ENCODE measurements around the gene CEP68.
"Not testable (repeated sequence)": the region's sequence is repeated elsewhere in the genome, so short reads cannot be mapped to it uniquely, and the experiment has no call there.

The CEP68 gene

DNA sequence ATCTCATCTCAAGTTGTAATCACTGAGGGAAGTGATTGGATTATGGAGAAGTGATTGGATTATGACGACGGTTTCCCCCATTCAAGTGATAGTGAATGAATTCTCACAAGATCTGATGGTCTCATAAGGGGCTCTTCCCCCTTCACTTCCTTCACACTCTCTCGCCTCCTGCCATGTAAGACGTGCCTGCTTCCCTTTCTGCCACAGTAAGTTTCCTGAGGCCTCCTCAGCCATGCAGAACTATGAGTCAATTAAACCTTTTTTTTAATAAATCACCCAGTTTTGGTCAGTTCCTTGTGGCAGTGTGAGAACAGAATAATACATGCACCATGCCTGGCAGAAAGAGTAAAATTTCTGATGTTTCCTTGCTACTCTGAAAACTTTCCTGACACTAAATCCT, 36.6 kb downstream of the CEP68 start:
- no peak for DNase-seq

DNA sequence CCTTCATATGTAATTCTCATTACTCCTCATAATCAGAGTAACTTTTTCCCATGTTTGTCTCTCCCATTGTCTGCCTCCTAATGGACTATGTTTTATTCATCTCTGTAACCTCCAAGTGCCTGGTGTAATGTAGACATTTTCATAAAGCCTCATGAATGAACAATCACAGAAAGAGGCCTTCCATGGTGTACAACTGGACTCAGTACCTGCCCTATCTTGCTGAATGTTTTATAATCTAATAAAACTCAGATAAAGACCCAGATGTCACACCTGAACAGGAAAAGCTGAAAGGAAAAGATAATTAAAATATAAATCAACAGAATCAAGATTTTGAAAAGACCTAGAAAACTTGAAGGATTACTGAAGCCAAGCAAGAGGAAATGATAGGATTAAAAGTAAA, 37.0 kb downstream of the CEP68 start:
- DNase-seq = no peak

DNA sequence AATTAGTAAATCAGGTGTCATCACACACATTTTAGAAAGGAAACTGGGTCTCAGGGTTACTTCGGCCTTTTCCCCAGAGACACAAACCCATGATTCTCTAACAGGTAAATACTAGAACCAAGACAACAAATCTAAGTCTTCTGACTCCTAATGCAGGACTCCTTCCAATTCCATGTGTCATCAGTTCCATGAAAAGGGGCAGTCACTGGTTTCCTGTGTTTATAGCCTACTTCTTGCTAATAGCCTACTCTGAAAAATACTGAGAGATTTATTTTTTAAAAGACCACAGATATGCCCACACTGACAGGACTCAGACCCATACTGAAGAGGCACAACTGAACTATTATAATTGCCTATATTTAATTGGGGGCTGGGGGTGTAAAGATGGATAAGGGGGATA, 40.7 kb downstream of the CEP68 start:
- no peak for DNase-seq

DNA sequence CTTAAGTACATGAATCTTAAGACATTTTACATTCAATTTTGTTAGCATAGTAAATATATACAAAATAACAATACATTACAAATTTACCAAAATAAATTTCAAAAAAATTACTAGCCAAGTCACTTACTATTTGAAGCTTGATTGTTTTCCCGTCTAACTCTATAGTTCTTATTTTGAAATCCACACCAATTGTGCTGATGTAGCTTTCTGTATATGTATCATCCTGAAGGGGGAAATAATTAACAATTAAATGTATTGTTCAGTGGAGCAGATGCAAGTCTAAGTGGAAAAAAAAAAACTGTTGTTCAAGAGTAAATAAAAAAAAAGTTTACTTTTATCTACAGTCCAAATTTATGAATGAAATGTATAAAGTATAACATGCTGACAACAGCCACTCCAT, 41.6 kb downstream of the CEP68 start:
- no peak for DNase-seq

DNA sequence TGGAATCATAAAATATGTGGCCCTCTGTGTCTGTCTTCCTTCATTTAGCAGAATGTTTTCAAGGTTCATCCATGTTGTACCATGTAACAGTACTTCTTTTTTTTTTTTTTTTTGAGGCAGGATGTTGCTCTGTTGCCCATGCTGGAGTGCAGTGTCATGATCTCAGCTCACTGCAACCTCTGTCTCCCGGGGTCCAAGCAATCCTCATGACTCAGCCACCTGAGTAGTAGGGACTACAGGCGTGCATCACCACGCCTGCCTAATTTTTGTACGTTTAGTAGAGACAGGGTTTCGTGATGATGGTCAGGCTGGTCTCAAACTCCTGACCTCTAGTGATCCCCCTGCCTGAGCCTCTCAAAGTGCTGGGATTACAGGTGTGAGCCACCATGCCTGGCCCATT, 42.5 kb downstream of the CEP68 start:
- DNase-seq = no peak

DNA sequence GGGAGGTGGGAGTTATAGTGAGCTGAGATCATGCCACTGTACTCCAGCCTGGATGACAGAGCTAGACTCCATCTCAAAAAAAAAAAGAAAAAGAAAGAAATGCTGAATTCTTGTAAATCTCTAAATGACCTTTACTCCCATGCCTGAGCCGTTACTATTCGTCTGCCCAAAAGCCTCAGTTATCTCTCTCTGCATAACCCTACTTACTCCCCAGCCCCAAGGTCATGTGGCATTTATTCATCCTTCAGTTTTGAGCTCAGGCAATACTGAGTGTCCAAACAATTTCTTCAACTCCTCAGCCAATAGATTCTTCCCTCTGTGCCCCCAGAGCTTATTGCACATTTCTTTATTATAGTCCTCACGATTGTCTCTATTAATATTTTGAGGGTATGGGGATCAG, 44.9 kb downstream of the CEP68 start:
- DNase-seq = no peak

DNA sequence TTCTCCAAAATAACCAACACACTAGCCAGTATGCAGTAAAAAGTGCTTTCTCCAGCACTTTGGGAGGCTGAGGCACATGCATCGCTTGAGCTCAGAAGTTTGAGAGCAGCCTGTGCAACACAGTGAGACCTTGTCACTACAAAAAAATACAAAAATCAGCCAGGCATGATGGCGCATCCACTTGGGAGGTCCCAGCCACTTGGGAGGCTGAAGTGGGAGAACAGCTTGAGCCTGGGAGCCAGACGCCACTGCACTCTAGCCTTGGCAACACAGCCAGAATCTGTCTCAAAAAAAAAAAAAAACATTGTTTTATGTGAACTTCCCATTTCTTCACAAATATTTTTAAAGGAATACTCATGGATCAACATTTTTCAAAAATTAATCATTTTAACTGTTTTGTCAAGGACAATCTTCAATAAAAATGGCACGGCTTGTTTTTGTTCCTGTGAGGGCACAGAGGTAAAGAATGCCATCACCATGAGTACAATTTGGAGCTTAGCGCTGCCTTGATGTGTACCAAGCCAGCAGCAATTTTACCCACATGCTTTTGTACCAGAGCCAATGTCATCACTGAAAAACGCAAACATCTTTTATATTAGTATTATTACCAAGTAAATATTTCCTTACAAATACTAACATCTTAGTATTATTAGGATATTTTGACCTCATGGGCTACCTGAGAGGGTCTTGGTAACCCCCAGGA, 46.9 kb downstream of the CEP68 start:
- DNase-seq = no peak

DNA sequence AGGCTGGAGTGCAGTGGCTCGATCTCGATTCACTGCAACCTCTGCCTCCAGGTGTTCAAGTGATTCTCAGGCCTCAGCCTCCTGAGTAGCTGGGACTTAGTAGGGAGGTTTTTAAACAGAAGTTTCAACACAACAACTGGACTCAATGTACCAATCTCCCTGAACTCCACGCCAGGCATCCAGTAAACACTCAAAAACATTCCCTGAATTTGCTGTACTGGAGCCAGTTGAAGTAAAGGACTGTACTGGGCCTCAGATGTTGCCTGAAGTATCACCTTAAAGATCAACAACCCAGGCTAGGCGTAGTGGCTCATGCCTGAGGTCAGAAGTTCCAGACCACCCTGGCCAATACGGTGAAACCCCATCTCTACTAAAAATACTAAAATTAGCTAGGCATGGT, 51.3 kb downstream of the CEP68 start:
- no peak for DNase-seq

DNA sequence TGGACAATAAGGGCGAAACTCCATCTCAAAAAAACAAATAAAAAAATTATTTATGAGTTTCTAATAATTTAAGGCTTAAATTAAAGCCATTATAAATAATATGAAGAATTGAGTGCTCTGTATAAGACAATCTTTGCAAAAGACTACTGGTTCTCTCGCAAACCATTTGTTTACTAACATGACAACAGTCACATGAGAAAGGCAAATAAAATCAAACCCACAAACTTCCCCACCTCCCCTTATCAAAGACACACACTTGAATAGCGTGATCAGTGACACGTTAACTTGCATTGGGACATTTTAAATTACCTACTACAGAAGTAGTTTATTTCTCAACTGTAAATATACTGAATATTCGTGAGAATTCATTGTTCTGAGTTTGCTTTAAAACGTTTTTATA, 52.6 kb downstream of the CEP68 start:
- DNase-seq = no peak

DNA sequence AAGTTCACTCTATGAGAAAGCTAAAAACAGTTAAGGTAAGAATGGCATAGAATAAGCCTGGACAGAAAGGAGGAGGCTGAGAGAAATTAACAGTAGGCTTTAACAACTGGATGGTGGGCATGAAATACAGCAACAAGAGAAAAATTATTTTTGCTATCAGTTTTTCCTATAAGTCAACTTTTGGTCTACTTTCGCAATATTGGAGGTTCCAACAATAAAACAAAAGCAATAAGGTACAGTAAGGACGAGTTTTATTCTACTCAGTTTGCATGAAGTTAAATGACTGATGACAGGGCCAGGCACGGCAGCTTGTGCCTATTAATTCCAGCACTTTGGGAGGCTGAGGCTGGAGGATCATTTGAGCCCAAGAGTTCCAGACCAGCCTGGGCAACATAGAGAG, 56.4 kb downstream of the CEP68 start:
- DNase-seq = no peak

DNA sequence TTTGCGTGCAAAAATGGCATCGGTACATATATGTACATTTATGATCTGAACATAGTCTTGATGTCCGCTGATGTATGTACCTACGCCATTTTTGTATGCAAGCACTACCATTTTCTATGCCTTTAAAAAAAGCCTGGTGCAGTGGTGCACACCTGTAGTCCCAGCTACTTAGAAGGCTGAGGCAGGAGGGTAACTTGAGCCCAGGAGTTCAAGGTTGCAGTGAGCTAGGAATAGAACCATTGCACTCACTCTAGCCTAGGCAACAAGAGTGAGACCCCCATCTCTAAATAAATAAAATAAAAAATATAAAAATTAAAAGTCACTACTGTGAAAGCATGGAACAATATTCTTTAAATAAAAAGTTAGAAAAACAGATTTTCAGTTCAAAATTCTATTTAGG, 57.0 kb downstream of the CEP68 start:
- no peak for DNase-seq

DNA sequence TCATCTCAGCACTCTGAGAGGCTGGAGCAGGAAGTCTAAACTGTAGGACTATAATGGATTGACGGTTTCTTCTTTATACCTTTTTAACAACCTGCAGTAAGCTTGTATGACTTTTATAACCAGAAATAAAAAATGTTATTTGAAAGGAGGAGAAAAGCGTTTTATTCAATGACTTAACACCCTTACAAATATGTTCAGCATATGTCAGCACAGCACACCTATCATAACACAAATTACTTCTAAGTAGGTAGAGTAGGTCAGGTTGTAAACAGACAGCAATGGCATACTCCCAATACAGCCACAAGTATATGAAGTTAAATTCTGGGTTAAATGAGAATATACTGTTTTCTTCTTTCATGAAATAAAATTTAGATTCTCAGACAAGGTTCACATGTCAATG, 57.6 kb downstream of the CEP68 start:
- no peak for DNase-seq

DNA sequence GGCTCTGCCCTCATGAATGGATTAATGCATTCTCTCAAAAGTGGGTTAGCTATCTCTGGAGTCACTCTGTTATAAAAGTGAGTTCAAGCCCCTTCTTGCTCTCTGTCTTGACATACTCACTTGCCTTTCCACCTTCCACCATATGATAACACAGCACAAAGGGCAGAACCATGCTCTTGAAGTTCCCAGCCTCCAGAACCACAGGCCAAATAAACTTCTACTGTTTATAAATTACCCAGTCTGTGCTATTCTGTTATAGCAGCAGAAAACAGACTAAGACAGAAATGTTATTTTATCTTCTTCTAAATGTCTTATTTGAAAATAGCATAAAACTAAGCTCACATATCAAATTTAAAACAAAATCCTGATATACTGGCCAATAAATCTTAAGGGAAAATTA, 58.7 kb downstream of the CEP68 start:
- no peak for DNase-seq

DNA sequence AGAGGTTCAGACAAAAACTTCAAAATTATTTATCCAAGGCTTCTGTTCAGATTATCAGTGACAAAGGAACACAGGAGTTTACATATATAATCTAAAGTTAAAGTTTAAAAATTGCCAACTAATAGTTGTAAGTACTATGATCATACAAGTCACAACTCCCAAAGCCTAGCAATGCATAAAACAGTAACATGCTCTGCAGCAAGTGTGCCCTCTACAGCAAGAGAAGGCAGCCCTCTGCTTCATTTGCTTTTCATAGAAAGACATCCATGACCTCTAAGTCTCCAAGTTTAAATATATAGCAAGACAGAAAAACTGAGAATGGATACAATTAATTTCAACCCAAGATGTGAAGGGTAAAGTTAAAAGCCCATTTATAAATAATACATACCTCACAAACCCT, 60.4 kb downstream of the CEP68 start:
- DNase-seq = no peak

DNA sequence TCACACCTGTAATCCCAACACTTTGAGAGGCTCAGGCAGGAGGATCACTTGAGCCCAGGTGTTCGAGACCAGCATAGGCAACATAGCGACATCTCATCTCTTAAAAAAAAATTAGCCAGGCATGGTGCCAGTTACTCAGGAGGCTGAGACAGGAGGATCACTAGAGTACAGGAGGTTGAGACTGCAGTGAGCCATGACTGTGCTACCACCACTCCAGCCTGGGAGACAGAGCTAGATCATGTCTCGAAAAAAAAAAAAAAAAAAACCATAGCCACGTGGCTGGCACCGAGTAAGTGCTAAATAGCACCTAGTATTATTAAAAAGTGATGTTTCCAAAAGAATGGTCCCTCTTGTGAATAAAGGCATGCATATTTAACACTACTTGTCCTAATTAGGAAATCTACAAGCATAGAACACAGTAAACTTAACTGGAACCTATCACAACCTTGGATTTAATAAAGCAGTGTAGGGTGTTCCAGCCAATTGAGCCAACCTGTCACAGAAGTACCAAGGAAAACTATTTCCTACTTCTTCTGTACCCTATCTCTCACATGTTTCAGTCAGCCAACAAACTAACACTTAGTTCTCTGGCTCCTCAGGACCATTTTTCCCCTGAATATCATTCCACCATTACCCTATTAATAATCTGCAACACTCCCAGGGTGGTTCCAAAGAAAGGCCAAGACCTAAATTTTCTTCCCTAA, 64.9 kb downstream of the CEP68 start:
- no peak for DNase-seq

DNA sequence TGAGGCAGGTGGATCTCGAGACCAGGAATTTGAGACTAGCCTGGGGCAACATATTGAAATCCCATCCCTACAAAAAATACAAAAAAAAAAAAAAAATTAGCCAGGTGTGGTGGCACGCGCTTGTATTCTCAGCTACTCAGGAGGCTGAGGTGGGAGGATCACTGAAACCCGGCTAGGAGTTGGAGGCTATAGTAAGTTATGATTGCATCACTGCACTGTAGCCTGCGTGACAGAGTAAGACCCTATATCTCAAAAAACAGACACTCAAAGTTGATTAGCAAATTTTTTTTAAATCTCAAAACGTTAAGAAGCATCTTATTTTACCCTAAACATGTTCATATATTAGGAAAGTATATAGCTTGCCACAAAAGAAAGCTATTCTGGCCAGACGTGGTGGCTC, 66.1 kb downstream of the CEP68 start:
- no peak for DNase-seq

DNA sequence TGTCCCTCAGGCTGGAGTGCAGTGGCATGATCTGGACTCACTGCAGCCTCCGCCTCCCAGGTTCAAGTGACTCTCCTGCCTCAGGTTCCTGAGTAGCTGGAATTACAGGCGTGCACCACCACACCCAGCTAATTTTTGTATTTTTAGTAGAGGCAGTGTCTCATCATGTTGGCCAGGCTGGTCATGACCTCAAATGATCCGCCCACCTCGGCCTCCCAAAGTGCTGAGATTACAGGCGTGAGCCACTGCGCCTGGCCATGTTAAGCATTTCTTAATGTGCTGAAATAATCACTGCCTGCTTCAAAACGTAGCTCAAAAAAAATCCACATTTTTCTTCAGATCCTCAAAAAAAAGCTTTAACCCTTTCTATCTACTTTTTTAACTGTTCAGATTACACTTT, 69.2 kb downstream of the CEP68 start:
- DNase-seq = not testable (repeated sequence)

DNA sequence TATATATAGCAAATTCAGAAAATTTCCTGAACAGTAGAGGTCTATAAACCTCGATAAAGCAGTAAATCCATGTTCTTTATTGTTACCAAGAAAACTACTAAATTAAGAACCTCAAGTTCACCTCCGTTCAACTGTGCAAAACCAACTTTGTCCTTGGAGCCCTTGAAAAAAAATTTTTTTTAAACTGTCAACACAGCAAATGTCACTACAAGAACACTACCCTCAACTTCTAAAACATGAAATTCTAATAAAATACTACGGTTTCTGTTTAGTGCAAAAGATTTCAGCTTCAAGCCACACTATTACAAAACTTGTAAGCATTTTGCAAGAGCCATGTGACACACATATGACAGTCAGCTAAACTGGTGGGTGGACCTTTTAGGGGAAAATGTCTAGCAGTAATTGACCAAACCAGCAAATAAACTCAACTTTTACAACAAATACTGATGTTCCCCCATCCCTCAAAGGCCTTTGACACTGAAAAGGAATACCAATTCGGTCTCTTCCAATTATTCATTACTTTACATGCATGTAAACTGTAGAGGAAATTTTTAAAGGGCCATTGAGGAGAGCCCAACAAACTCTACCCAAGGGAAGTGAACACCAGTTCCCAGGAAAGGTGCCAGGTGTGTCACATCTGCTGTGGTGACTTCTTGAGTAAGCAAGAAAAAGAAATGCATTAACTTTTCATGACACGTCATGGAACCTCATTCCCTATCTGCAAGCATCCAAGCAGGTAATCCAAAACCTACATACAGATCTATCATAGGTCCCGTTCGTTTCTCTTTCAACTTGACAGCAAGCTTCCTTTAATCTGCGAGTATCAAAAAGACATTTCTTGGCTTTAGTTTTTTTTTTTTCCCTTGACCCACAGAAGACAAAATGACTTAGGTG, 72.3 kb downstream of the CEP68 start:
- no peak for DNase-seq

DNA sequence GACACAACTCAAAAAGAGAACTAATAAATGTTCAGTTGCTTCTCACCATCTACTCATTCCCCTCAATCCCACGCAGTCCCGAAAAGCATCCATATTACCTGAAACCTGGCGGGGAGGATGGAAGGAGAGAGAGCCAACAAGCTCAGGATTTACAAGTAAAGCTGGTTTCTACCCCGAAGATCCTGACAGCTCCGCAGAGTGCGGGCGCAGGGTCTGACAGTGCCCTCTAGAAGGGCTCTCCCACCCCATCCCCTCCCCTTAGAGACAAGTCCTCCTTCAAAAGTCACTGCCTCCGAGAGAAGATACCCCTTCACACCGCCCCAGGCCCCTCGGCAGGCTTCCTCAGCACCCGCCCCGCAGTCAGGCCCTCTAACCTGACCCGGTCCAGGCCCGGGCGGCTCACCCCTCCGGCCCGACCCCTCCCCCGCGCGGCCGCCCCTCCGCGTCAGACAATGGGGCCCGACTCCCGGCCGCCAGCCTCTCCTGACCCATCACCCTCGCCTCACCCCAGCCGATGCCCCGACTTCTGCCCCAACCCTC, 73.1 kb downstream of the CEP68 start:
- no peak for DNase-seq

DNA sequence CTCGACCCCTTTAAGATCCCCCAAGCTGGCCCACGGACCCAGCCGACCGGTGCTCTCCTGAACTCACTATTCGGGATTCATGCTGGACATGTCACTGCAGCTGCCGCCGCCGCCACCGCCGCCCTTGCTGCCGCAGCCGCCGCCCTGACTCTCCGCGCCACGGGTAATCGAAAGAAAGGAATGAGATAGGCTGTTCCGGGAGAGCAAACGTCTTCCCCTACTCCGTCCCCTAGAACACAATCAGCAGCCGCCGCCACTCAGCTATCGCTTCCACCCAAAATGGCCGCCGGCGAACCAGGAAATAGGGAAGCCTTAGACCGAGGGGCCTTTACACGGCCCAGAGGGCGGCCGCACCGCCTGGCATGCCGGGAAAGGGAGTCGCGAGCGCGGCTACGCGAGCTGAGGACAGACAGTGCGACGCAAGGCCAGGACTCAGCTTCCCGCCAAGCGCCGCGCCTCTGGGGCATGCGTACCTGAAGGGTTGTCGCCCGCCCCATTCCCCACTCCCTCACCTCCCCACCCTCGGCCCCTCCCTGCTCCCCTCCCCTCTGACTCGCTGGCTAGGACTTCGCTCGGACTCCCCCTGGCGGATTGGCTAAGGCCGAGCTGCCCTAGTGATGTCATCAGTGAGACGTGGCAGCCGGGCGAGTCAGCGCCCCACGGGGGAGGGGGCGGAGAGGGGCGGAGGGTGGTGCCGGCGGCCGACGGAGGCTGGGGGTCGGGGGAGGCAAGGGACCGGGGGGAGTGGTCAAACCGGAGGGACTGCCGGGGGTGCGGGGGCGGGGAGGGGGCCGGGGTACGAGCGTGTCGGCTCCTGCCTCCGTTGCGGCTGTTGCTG, 73.8 kb downstream of the CEP68 start, which contains the start of gene RAB1A:
Gene RAB1A (minus strand): TSS at position 281 of the 838 bp plus-strand sequence. CDS start 191 bp downstream, at position 90.
- peak; percentile 99 for DNase-seq

DNA sequence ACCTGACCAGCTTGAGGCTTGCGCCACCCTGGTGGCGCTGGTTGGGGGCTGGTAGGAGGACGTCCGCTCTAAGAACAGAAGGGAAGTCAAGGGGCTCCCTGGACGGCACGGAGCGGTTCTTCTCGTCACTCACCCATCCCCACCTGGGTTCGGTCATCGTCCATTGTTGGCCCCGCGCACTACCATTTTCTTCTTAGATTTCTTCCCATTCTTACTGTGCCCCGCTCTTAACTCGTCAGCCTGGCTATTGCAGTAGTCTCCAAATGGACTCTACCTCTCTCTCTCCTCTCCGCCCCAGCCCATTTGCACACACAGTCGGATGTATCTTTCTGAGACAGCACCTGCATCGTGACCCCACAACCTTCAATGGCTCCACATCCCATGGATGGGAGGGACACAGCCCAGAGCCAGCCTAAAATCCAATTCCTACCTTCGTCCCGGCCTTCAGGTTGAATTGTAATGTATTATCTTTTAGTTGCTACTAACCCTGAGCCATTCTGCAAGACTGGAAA, 74.5 kb downstream of the CEP68 start:
- DNase-seq = no peak

DNA sequence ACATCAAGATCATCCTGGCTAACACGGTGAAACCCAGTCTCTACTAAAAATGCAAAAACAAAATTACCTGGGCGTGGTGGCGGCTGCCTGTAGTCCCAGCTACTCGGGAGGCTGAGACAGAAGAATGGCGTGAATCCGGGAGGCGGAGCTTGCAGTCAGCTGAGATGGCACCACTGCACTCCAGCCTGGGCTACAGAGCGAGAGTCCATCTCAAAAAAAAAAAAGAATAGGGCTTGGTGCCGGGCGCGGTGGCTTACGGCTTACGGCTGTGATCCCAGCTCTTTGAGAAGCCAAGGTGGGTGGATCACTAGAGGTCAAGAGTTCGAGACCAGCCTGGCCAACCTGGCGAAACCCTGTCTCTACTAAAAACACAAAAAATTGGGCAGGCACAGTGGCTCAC, 76.7 kb downstream of the CEP68 start:
- not testable (repeated sequence) for DNase-seq

Data from CD4-positive, alpha-beta T cell treated with Interleukin-10 for 1 hour (primary cell).